Bronchial epithelial cell (primary cell): Measurements from ENCODE around the gene MACO1. TPM values are rescaled to one million over a fixed set of nuclear protein-coding genes. Genes with fewer than 3 reads are reported as not detected.

Experiments used
- DNase-seq: peaks from one replicate; pipeline ENCODE4 v3.0.0-alpha.2; 2010; ENCODE audit warnings: low read depth
- FAIRE-seq: peaks from 2 replicates; lab custom pipeline; 2011; peaks lifted over from hg19 to GRCh38; lab: Jason Lieb, UNC
- H3K27me3 ChIP-seq: 2 replicates; pipeline ENCODE4 v1.5.1; 2011; ENCODE audit warnings: low read length; ENCODE audit not compliant: control insufficient read depth, insufficient read depth
- H3K36me3 ChIP-seq: 2 replicates; pipeline ENCODE4 v1.5.1; 2011; ENCODE audit warnings: low read length; ENCODE audit not compliant: control insufficient read depth, insufficient read depth
- H3K4me3 ChIP-seq: 2 replicates; pipeline ENCODE4 v1.5.1; 2011; ENCODE audit warnings: mild to moderate bottlenecking, low read depth, low read length, control low read depth
- CTCF ChIP-seq: IDR thresholded peaks from 2 replicates; pipeline ENCODE4 v1.5.1; 2011; ENCODE audit warnings: mild to moderate bottlenecking, moderate library complexity, low read length, control low read depth, inconsistent platforms; ENCODE audit not compliant: insufficient read depth, severe bottlenecking
- total RNA-seq: library from RNA; depleted of rRNA; stranded (reverse); fragments of >200 nt; gene quantifications from 2 replicates; pipeline ENCODE4 v1.2.1, GENCODE V29; 2014

MACO1 gene
- total RNA-seq, 1 donor from 2014 or later, result 17.4 TPM

GRCh38 chr1:25530186-25531081 is 99.7 kb downstream of the MACO1 start:
- no peaks in the 10 kb centered on the region for H3K36me3 ChIP-seq
- TF ChIP-seq CTCF, result no peak
- no peaks in the 10 kb centered on the region for H3K27me3 ChIP-seq
- DNase-seq (no peak), FAIRE-seq (no peak)
- no peak overlapping the region for H3K4me3 ChIP-seq

- H3K4me3 ChIP-seq, result no peak overlapping the region
- no peaks in the 10 kb centered on the region for H3K27me3 ChIP-seq
- no peaks in the 10 kb centered on the region for H3K36me3 ChIP-seq
- FAIRE-seq (no peak), DNase-seq (no peak)
- TF ChIP-seq CTCF, result no peak
Measured at GRCh38 chr1:25531082-25531461, 100.4 kb downstream of the MACO1 start.

GRCh38 chr1:25532970-25533369 is 102.3 kb downstream of the MACO1 start:
- no peaks in the 10 kb centered on the region for H3K27me3 ChIP-seq
- FAIRE-seq (no peak), DNase-seq (no peak)
- TF ChIP-seq CTCF, result no peak
- no peaks in the 10 kb centered on the region for H3K36me3 ChIP-seq
- H3K4me3 ChIP-seq, result no peak overlapping the region

- no peak overlapping the region for H3K4me3 ChIP-seq
- no peak for TF ChIP-seq CTCF
- no peak for FAIRE-seq
- no peaks in the 10 kb centered on the region for H3K36me3 ChIP-seq
- no peak for DNase-seq
- no peaks in the 10 kb centered on the region for H3K27me3 ChIP-seq
Measured at GRCh38 chr1:25533775-25534409, 103.2 kb downstream of the MACO1 start.

- TF ChIP-seq CTCF, result no peak
- H3K27me3 ChIP-seq, result no peaks in the 10 kb centered on the region
- H3K36me3 ChIP-seq, result no peaks in the 10 kb centered on the region
- H3K4me3 ChIP-seq, result no peak overlapping the region
- FAIRE-seq, result no peak
- DNase-seq, result no peak
Measured at GRCh38 chr1:25534410-25534788, 103.7 kb downstream of the MACO1 start.
